Skin epidermis (tissue), 12 donors: ENCODE results near the gene PTPRH.
"Not testable (repeated sequence)": the region's sequence is repeated elsewhere in the genome, so short reads cannot be mapped to it uniquely, and the experiment has no call there.

Experiments
- H3K27ac ChIP-seq, 21 experiments: fragments of 200-600 bp; sonication (generic) in 11 of 21; one replicate each; pipeline ENCODE4 v1.5.0; 2020; ENCODE audit warnings: mild to moderate bottlenecking in 3 of 21, inconsistent platforms in 2 of 21, moderate library complexity in 2 of 21
- H3K4me3 ChIP-seq, 7 experiments: fragments of 200-600 bp; sonication (generic) in 2 of 7; one replicate each; pipeline ENCODE4 v1.5.0; 2020; ENCODE audit warnings: inconsistent platforms in 2 of 7, mild to moderate bottlenecking in 2 of 7, moderate library complexity in 1 of 7

The PTPRH gene

DNA sequence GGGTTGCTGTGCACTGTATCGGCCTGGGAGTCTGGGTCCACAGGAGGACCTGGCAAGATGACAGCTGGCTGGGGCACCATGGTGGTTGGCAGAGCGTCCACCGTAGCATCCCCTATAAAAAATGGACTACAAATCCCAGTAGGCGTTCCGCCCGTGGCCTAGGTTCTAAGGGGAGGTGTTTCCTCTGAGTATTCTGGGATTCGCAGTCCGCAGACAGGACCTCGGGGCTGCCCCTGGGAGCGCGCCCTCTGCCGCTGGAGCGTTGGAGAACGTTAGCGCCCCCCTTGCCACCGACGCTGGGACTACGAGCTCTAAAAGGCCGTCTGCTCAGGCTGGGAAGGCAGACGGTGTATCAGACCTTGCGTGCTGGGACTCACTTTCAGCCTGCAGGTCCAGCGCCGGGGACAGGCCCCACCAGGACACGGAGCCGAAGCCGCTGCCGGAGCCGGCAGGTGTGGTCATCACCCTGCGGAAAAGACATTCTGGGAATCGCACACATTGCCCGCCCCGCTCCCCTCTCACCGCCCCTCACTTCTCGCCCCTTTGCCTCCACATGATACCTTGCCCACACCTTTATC, 43.3 kb downstream of the PTPRH start:
- no peak overlapping the region for H3K27ac ChIP-seq
- peak overlapping the region; percentile 18 to 45 (median 40) for H3K4me3 ChIP-seq

DNA sequence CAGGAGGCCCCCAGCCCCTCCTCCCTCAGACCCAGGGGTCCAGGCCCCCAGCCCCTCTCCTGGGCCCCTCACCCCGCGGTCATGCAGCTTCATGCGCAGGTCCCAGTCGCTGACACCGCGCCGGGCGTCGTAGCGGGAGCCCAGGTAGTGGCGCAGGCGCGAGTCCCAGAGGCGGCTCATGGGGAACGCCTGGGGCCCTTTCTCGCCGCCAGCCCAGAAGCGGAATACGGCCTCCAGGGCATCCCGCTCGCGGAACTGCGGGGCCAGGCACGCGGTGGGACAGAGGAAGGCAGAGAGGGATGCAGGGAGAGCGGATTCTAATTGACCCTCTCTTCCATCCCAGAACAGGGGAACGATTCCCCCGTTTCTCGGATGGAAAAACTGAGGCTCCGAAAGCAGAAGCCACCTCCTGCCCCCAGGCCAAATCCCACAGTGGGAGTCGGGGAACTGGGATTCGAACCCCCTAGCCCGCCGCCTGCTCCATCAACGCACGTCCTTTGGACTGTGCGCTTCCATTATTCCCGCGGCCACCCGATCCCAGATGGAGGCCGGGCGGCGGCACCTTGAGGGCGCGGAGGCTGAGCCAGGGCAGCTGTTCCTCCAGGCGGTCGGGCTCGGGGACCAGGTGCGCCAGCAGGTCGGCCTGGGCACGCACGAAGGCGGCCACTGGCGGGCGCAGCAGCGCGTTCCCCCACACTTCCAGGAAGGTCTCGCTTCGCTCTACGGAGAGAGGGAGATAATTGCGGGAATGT, 47.6 kb downstream of the PTPRH start:
- H3K4me3 ChIP-seq = no peak overlapping the region

DNA sequence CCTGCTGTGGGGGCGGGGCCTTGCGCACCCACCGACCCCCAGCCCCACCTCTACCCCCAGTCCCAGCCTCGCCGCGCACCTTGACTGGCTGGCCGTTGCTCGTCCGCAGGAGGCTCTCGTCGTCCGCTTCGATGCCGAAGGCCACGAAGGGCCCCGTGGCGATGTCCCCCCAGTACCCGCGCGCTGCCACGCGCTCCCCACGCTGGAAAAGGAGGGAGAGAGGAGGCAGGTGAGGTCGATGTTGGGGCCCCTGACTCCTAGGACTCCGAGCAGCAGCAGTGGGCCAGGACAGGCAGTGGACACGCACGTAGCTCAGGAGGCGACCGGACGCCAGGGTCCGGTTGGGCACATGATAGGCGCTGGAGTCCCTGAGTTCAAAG, 48.3 kb downstream of the PTPRH start:
- no peak overlapping the region for H3K27ac ChIP-seq
- H3K4me3 ChIP-seq = no peak overlapping the region

More for the DNA sequence above, 47.6 kb downstream of the PTPRH start:
- H3K27ac ChIP-seq = no peak overlapping the region

DNA sequence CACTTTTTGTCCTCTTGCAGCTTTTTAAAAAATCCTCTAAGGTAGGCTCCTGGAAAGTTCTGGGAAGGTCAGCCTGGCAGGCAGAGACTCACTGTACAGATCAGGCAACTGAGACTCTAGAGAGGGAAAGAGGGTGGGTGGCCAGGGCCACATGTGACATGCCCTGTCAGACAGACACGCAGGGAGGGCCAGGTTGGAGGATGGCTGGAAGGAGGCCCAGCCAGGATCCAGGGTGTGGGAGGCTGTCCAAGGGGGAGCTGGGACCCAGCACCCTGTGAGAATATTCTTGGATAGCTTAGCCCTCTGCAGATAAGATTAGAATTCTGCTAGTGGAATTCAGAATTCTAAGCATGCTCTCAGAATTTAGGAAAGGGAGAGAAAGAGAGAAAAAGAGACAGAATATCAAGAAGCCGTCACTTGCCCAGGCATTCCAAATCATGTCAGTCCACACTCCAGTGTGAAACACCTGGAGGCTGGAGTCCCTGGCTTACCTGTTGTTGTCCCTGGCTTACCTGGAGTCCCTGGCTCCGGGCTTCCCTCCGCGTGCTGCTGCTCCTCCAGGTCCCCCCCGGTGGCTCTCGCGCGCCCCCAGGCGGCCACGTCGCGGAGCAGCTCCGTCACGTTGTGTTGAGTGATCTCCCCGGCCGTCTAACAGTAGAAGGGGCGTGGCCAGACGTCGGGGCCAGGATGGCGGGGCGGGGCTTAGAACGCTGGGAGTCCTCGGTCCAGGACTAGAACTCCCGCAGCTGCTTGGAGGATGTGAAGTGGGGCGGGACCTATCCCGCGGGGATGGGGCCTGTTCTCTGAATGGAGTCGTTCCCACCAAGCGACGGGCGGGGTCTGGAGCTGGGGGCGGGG, 48.9 kb downstream of the PTPRH start:
- Histone ChIP-seq H3K27ac (peak overlapping the region in 2 of 21 experiments; percentile 10 to 11), H3K4me3 (peak overlapping the region in 1 of 7 experiments; percentile 0)

DNA sequence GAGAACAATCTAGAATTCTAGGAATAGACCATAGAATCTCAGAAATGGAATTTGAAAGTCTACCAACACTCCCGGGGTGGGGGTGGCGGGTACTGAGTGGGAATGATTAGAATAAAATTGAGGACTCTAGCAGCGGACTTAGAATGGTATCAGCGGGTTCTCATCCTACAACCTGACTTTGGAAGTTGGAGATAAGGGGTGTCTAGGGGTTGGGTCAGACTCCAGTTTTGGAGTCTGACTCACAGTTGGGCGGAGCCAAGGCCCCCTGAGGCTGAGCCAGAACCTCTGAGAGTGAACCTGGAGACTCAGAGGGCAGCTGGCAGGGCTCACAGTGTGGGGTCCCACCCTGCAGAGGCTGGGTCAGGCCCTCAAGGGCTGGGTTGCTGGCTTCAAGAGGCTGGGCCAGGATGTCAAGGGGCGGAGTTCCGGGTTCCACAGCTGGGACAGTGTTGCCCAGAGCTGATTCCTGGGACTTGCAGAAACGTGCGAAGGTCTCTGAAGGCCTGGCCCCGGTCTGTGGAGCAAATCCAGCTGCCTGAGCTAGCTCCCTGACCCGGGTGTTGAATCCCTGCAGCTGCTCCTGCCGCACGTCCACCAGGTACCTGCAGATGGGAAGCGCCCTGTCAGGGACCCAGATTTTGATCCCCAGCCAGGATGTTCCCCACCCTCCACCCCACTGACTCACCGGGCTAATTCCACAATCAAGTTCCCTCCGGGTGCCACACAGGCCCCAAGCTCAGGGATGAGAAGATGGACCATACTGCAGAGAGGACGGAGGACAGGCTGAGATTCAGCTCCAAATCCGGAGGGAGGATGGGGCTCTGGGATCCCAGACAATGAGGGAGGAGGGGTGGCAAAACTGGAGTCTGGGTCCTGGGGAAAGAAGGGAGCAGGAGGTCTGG, 50.2 kb downstream of the PTPRH start:
- peak overlapping the region in 1 of 7 experiments; percentile 7 for H3K4me3 ChIP-seq
- H3K27ac ChIP-seq = peak overlapping the region in 2 of 21 experiments; percentile 11 to 49

DNA sequence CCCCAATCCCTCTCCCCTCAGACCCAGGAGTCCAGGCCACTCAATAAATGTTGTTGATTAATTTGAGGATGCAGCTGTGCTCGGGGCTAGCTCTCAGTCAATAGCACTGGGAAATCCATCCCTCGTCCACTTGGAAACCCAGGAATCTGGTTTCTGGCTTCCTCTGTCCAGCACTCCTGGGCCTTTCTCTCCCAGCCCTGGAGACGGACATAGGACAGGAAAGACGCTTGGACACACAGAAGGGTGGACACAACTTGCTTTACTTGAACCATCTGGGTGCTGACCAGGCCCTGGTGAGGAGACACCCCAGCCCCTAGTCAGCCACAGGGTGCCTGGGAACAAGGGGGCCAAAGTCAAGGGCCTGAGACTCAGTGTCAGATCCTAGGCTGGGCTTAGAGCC, 50.9 kb downstream of the PTPRH start:
- Histone ChIP-seq H3K27ac (no peak overlapping the region), H3K4me3 (no peak overlapping the region)

DNA sequence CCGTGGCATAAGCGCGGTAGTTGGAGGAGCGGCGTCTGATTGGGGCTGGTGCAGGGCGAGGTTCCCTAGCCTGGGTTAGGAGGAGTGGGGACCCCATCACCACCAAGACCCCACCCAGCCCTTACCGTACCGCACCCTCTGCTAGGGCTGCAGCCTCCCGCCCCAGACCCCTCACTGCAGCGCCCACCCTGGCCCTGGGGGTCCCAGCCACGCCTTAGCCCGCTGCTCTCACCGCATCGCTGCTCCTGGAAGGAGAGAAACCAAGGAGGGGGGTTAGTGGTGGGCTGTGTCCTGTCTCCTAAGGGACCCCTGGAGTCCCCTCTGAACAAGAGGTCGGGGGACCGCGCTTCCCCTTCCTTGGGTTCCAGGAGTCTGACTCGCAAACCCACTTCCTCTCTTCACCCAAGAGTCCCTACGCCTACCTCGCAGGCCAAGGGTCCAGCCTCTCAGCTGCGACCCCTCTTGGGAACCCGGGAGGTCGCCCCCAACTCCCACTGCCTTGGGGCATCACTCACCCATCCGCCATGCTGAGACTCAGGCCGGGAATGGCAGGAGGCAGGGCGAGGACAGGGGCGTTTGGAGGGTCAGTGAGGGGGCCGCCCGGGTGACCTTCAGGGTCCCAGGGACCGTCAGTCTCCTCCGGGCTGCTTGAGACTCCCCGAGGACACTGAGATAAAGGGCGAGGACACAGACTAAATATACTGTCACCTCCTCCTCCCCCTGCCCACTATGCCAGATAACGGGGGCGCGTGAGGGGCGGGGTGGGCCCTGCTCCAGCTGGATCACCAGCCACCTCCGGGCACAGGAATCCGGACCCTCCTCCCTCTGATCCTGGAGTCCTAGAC, 52.0 kb downstream of the PTPRH start, which contains the start of gene TNNI3:
TNNI3 (minus strand) TSS at position 669 of the 845 bp plus-strand sequence; CDS start at position 526, 143 bp downstream.
- H3K27ac ChIP-seq = no peak within 1 kb of the TSS
- no peak within 1 kb of the TSS for H3K4me3 ChIP-seq

DNA sequence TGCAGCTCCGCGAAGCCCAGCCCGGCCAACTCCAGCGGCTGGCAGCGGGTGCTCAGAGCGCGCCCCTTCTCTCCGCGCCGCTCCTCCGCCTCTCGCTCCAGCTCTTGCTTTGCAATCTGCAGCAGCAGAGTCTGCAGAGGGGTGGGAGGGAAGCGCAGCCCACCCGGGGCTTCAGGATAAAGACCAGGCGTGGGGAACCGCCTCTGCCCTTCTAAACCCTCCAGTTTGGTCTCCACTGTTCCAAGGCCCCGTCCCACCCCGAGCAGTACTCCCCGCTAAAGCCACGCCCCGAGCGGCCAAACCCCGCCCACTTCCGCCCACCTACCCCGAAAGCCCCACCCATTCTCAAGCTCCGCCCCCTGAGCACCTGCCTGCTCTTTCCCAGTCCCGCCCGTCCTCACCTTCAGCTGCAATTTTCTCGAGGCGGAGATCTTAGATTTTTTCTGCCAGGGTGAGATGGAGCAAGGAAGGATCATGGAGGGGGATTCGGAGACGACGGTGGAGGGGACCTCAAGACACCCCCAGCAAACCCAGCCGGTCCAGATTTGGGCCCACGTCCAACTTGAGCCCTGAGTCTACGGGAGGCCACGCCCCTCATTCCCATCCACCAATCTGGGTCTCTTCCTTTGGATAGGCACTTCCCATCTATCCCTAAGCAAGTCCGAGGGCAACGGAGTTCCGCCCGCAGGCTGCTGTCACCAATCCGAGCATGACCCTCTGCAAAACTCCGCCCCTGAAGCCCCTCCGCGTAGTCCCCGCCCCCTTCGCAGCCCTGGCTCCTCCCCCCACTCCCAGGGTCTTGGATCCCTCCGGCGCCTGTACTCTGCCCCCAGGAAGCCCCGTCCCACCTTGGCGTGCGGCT, 52.9 kb downstream of the PTPRH start:
- H3K27ac ChIP-seq = no peak overlapping the region
- H3K4me3 ChIP-seq = peak overlapping the region in 2 of 7 experiments; percentile 13 to 23

DNA sequence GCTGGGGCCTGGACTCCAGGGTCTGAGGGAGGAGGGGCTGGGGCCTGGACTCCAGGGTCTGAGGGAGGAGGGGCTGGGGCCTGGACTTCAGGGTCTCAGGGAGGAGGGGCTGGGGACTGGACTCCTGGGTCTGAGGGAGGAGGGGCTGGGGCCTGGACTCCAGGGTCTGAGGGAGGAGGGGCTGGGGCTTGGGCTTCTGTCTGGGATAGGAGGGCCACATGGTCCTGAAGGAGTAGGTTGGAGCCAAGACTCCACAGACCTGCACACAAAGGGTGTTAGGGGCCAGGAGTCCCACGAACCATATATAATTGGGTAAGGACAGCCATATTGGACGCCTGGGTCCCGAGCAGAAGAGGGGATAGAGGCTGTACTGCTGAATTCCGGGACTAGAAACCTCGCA, 53.5 kb downstream of the PTPRH start:
- not testable (repeated sequence) for H3K27ac ChIP-seq
- peak overlapping the region in 2 of 7 experiments; percentile 13 to 23 for H3K4me3 ChIP-seq

DNA sequence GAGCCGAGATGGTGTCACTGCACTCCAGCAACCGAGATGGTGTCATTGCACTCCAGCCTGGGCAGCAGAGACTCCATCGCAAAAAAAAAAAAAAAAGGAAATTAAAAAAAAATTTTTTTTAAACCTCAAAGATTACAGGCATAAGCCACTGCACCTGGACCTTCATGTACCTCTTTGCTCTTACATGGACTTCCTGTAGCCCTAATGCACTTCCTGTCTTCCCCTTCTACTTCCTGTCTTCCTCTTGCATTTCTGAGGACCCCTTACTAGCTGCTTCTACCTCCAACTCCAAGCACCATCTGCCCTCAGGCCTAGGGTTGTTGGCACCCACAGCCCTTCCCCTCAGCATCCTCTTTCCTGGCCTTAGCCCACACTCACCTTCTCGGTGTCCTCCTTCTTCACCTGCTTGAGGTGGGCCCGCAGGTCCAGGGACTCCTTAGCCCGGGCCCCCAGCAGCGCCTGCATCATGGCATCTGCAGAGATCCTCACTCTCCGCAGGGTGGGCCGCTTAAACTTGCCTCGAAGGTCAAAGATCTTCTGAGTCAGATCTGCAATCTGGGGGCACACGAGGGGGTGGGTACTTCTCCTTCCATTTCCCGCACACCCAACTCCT, 55.5 kb downstream of the PTPRH start:
- H3K4me3 ChIP-seq = no peak overlapping the region
- H3K27ac ChIP-seq = no peak overlapping the region

DNA sequence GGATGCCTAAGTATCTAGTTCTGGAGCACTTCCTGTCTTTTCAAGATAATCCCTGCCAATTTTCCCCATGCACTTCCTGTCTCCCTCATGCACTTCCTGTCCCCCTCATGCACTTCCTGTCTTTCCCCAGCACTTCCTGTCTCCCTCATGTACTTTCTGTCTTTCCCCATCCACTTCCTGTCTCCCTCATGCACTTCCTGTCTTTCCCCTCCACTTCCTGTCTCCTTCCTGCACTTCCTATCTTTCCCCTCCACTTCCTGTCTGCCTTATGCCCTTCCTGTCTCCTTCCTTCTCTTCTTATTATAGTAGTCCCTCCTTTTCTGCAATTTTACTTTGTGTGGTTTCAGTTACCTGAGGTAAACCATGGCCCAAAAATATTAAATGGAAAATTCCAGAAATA, 57.3 kb downstream of the PTPRH start:
- Histone ChIP-seq H3K27ac (no peak overlapping the region), H3K4me3 (no peak overlapping the region)

DNA sequence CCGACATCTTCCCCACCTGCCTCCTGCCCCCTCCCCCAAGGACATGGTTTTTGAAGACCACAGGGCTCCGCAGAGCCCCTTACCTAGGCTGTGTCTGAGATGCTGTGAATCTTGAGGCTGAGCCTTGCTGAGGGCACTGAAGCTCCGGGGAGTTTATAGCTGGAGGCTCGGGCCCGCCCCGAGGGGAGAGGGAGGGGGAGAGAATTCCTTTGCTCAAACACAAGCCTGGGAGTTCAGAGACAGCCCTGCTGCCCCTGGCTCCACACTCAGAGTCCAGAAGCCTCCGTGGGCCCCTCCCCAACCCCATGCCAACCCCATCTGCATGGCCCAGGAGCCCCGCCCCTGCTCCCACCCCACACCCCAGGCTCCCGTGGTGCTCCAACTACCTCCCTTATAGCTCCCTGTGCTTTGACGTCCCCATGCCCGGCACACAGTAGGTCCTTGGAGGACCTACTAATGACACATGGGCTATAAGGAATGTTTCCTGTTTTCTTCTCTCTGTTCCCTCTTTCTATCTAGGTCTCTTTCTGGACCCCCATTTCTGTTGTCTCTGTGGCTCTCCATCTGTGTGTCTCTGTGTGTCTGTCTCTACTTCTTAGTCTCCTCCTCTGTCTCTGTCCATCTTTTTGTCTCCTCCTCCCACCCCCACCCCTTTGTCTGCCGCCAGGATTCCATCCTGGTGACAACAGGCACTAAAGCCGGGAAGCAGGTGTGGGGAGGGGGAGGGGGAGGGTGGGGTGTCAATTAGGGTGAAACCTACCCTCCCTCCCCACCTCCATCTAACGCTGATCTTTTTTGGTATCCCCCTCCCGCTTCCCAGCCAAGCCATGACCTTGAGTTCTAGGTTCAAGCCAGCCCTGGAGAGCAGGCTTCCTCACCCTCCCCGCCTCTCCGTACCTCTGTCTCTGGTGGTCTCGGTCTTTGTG, 60.0 kb downstream of the PTPRH start, which contains the start of gene TNNT1:
TNNT1 (minus strand) TSS at position 129 of the 926 bp plus-strand sequence. CDS start 2,049 bp downstream, outside the sequence.
- Histone ChIP-seq H3K27ac (no peak within 1 kb of the TSS), H3K4me3 (no peak within 1 kb of the TSS)

DNA sequence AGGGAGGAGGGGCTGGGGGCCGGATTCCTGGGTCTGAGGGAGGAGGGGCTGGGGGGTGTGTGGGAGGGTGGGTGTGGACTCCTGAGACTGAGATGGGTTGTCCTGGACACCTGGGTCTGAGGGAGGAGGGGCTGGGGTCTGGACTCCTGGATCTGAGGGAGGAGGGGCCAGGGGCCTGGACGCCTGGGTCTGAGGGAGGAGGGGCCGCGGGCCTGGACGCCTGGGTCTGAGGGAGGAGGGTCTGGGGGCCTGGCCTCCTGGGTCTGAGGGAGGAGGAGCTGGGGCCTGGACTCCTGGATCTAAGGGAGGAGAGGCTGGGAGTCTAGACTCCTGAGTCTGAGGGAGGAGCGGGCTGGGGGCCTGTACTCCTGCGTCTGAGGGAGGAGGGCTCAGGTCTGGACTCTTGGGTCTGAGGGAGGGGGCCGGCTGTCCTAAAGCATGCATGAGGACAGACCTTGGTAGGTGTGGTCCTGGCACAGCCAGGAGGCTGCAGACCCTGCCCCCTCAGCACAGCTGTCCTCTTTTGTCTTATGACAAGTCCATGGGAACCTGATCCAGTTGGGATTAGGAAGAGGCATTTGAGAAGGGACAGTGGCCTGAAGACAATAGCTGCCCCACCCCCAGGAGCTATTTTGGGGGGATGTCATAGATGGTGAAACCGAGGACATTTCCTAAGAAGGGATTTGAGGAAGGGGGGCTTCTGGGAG, 61.6 kb downstream of the PTPRH start:
- no peak overlapping the region for H3K27ac ChIP-seq
- H3K4me3 ChIP-seq = no peak overlapping the region

DNA sequence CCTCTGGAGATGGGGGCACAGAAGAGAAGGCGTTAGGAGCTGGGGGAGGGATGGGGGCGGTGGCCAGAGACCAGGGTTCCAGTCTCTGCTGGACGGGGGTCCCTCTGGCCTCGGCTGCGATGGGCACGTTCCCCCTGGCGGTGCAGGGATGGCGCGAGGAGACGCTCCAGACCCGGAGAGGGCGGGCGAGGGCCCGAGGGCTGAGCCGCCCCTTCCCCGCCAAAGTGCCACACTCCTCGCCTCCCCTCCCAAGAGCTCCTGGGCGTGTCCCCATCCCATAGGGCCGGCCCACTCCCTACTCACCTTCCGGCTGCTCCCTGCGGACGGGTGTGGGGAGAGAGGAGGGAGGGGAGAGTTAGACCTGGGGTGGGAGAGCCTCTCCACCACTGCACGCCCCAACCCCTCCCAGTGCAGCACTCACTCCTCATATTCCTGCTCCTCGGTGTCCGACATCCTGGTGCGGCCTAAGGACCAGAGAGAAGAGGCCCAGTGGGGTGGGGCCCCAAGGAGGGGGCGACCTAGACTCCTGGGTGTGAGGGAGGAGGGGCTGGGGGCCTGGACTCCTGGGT, 62.5 kb downstream of the PTPRH start:
- Histone ChIP-seq H3K4me3 (peak overlapping the region in 5 of 7 experiments; percentile 2 to 39 (median 12)), H3K27ac (peak overlapping the region in 1 of 21 experiments; percentile 40)
